Keratinocyte (primary cell): ENCODE data around the gene GPX2. TPM values are rescaled to one million over a fixed set of nuclear protein-coding genes. Genes with fewer than 3 reads are reported as not detected.
A peak's percentile ranks its signal among the peaks of the same experiment; 100 is the strongest.
"Not testable (repeated sequence)": the region's sequence is repeated elsewhere in the genome, so short reads cannot be mapped to it uniquely, and the experiment has no call there.

Source experiments
- DNase-seq: peaks from one replicate; pipeline ENCODE4 v3.0.0-alpha.2; 2011; ENCODE audit warnings: low read depth, missing footprints, low spot score
- FAIRE-seq: peaks from 2 replicates; lab custom pipeline; 2011; peaks lifted over from hg19 to GRCh38; lab: Jason Lieb, UNC
- H2AFZ ChIP-seq: 2 replicates; pipeline ENCODE4 v1.6.0; 2012; ENCODE audit warnings: low read length, control low read depth, inconsistent platforms; ENCODE audit not compliant: control insufficient read depth
- H3K27ac ChIP-seq: 2 replicates; pipeline ENCODE4 v1.5.1; 2011; ENCODE audit warnings: low read length; ENCODE audit not compliant: control insufficient read depth, insufficient read depth
- H3K27me3 ChIP-seq: 3 replicates; pipeline ENCODE4 v1.6.0; 2011; ENCODE audit warnings: low read length; ENCODE audit not compliant: control insufficient read depth, insufficient read depth; ENCODE audit errors: extremely low read depth
- H3K36me3 ChIP-seq, 2 experiments: 2 replicates in 1 of 2; 3 replicates in 1 of 2; pipeline ENCODE4 v1.5.1; 2011; ENCODE audit warnings: low read length in 2 of 2, mild to moderate bottlenecking in 1 of 2; ENCODE audit not compliant: control insufficient read depth in 2 of 2, insufficient read depth in 2 of 2; ENCODE audit errors: extremely low read depth in 1 of 2
- H3K4me1 ChIP-seq: 3 replicates; pipeline ENCODE4 v1.5.1; 2011; ENCODE audit warnings: low read length; ENCODE audit not compliant: control insufficient read depth, insufficient read depth; ENCODE audit errors: extremely low read depth
- H3K4me2 ChIP-seq: 3 replicates; pipeline ENCODE4 v1.6.0; 2011; ENCODE audit warnings: low read depth, low read length; ENCODE audit not compliant: control insufficient read depth, insufficient read depth; ENCODE audit errors: extremely low read depth
- H3K4me3 ChIP-seq, 3 experiments: fragments of 200-600 bp in 1 of 3; sonication (generic) in 1 of 3; 2 replicates in 2 of 3; 3 replicates in 1 of 3; pipeline ENCODE4 v1.5.1; 2011 to 2016; ENCODE audit warnings: low read length in 3 of 3, mild to moderate bottlenecking in 3 of 3, control low read depth in 2 of 3, inconsistent platforms in 1 of 3, low read depth in 1 of 3, mixed read lengths in 1 of 3, mixed run types in 1 of 3, moderate library complexity in 1 of 3; ENCODE audit not compliant: control insufficient read depth in 2 of 3, insufficient read depth in 2 of 3; ENCODE audit errors: extremely low read depth in 1 of 3
- H3K79me2 ChIP-seq: 2 replicates; pipeline ENCODE4 v1.6.0; 2012; ENCODE audit warnings: low read length; ENCODE audit not compliant: control insufficient read depth, insufficient read depth
- H3K9ac ChIP-seq: 3 replicates; pipeline ENCODE4 v1.6.0; 2011; ENCODE audit warnings: low read length; ENCODE audit not compliant: control insufficient read depth, insufficient read depth; ENCODE audit errors: extremely low read depth
- H3K9me1 ChIP-seq: 3 replicates; pipeline ENCODE4 v1.6.0; 2011; ENCODE audit warnings: low read length; ENCODE audit not compliant: control insufficient read depth, insufficient read depth; ENCODE audit errors: extremely low read depth
- H3K9me3 ChIP-seq: 2 replicates; pipeline ENCODE4 v1.5.1; 2012; ENCODE audit warnings: low read depth, low read length; ENCODE audit not compliant: control insufficient read depth
- H4K20me1 ChIP-seq: 3 replicates; pipeline ENCODE4 v1.6.0; 2011; ENCODE audit warnings: low read length; ENCODE audit not compliant: control insufficient read depth, insufficient read depth; ENCODE audit errors: extremely low read depth
- CTCF ChIP-seq, 3 experiments: IDR thresholded peaks in 1 of 3; conservative IDR thresholded peaks in 1 of 3; optimal IDR thresholded peaks in 1 of 3; 2 replicates in 2 of 3; 3 replicates in 1 of 3; pipeline versions ENCODE3 to v1.5.1; 2011; ENCODE audit warnings: low read length in 3 of 3, mild to moderate bottlenecking in 3 of 3, moderate library complexity in 2 of 3, control low read depth in 1 of 3, inconsistent platforms in 1 of 3; ENCODE audit not compliant: insufficient read depth in 2 of 3; ENCODE audit errors: extremely low read depth in 1 of 3
- EZH2 ChIP-seq: IDR thresholded peaks from one replicate; pipeline ENCODE4 v1.6.1; 2012; ENCODE audit warnings: inconsistent platforms, mild to moderate bottlenecking, low read length, moderate library complexity
- dilution Hi-C: fragments of 300-500 bp; cut with MboI; formaldehyde crosslinking; loops from one replicate; pipeline ENCODE4 v1.7.0; 2020; ENCODE audit warnings: low sequenced_read_pairs; ENCODE audit not compliant: extremely low pct_ligation_motif_present
- polyA plus RNA-seq, 5 experiments: library from polyadenylated mRNA; depleted of rRNA in 3 of 5; stranded (reverse) in 3 of 5; stranded (forward) in 1 of 5; unstranded in 1 of 5; fragments of >200 nt; gene quantifications; 1 replicate in 1 of 5; 2 replicates in 3 of 5; 3 replicates in 1 of 5; pipeline versions ENCODE4 v1.2.1 to v1.2.3, GENCODE V29; 2011 to 2012; ENCODE audit warnings: missing spikeins in 2 of 5, low read depth in 1 of 5, low replicate concordance in 1 of 5

The GPX2 gene
- polyA plus RNA-seq, 1 donor (not counting 4 experiments of a cell fraction or from before 2014, with no cell fraction given): 47.0 TPM

- peak overlapping the region; percentile 78 to 99 (median 81) for H3K4me3 ChIP-seq
- DNase-seq: no peak
- H4K20me1 ChIP-seq: no peaks in the 10 kb centered on the region
- H3K4me2 ChIP-seq: peak overlapping the region; percentile 86
- H2AFZ ChIP-seq: no peak overlapping the region
- H3K27ac ChIP-seq: peak overlapping the region; percentile 92
- H3K27me3 ChIP-seq: no peaks in the 10 kb centered on the region
- FAIRE-seq: no peak
- no peak for TF ChIP-seq CTCF (optimal IDR thresholded peaks at IDR 0.05 in 1 of 3, IDR thresholded peaks at IDR 0.05 in 1 of 3, conservative IDR thresholded peaks at IDR 0.05 in 1 of 3; ENCODE audit: extremely low read depth in 1 of 3, insufficient read depth in 2 of 3, low read length in 3 of 3)
- no peak for TF ChIP-seq EZH2
- H3K4me1 ChIP-seq: peaks cover 17% of the 10 kb centered on the region
- H3K9me3 ChIP-seq: no peaks in the 10 kb centered on the region
- no peaks in the 10 kb centered on the region for H3K9me1 ChIP-seq
- peaks cover 49% of the 10 kb centered on the region for H3K79me2 ChIP-seq
- no peaks in the 10 kb centered on the region for H3K36me3 ChIP-seq
- dilution Hi-C loops: no loop called here
- H3K9ac ChIP-seq: peak overlapping the region; percentile 97
Measured at GRCh38 chr14:64915029-64915424, 27.5 kb downstream of the GPX2 start.

GRCh38 chr14:64914237-64915028 is 28.1 kb downstream of the GPX2 start, which contains the start of gene CHURC1:
CHURC1 (plus strand) TSS chr14:64914455; CDS start chr14:64914496, 41 bp downstream.
- peak within 1 kb of the TSS; percentile 97 for H3K9ac ChIP-seq
- peak within 1 kb of the TSS; percentile 96 for H2AFZ ChIP-seq
- peaks cover 15% of the 10 kb centered on the region for H3K4me1 ChIP-seq
- dilution Hi-C loops: no loop called here
- peak within 1 kb of the TSS; percentile 92 for H3K27ac ChIP-seq
- no peaks in the 10 kb centered on the region for H3K9me1 ChIP-seq
- H3K36me3 ChIP-seq: no peaks in the 10 kb centered on the region
- no peaks in the 10 kb centered on the region for H3K27me3 ChIP-seq
- no peaks in the 10 kb centered on the region for H4K20me1 ChIP-seq
- DNase-seq (peak; percentile 97), FAIRE-seq (peak; percentile 92)
- TF ChIP-seq EZH2 (no peak), CTCF (optimal IDR thresholded peaks at IDR 0.05 in 1 of 3, IDR thresholded peaks at IDR 0.05 in 1 of 3, conservative IDR thresholded peaks at IDR 0.05 in 1 of 3; ENCODE audit: extremely low read depth in 1 of 3, insufficient read depth in 2 of 3, low read length in 3 of 3) (no peak)
- peaks cover 46% of the 10 kb centered on the region for H3K79me2 ChIP-seq
- H3K9me3 ChIP-seq: no peaks in the 10 kb centered on the region
- peak within 1 kb of the TSS; percentile 100 for H3K4me2 ChIP-seq
- peak within 1 kb of the TSS; percentile 78 to 99 (median 81) for H3K4me3 ChIP-seq

GRCh38 chr14:64913477-64913876 is 29.1 kb downstream of the GPX2 start:
- H3K4me3 ChIP-seq, DNase-seq, H3K27ac ChIP-seq, H3K9ac ChIP-seq, H3K9me3 ChIP-seq, dilution Hi-C loops, H3K9me1 ChIP-seq, FAIRE-seq, H3K36me3 ChIP-seq, H3K27me3 ChIP-seq, H4K20me1 ChIP-seq, H2AFZ ChIP-seq: not testable (repeated sequence)
- H3K4me2 ChIP-seq: peak overlapping the region; percentile 100
- H3K4me1 ChIP-seq: peaks cover 14% of the 10 kb centered on the region
- H3K79me2 ChIP-seq: peaks cover 41% of the 10 kb centered on the region
